Measurements from ENCODE around the gene NOTUM.
"Not testable (repeated sequence)": the region's sequence is repeated elsewhere in the genome, so short reads cannot be mapped to it uniquely, and the experiment has no call there.

NOTUM gene

DNA sequence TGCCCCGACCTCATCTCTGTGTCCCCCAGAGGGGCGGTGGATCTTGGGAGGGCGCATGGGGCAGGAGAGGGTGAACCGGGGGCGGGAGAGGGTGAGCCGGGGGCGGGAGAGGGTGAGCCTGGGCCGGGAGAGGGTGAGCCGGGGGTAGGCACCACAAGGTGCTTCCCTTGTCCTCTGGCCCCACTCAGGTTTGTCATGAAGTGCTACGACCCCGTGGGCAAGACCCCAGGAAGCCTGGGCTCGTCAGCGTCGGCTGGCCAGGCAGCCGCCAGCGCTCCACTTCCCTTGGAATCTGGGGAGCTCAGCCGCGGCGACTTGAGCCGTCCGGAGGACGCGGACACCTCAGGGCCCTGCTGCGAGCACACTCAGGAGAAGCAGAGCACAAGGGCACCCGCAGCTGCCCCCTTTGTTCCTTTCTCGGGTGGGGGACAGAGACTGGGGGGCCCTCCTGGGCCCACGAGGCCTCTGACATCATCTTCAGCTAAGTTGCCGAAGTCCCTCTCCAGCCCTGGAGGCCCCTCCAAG, 35.3 kb upstream of the NOTUM start:
- no peak for DNase-seq (ENCODE audit: low read depth)

DNA sequence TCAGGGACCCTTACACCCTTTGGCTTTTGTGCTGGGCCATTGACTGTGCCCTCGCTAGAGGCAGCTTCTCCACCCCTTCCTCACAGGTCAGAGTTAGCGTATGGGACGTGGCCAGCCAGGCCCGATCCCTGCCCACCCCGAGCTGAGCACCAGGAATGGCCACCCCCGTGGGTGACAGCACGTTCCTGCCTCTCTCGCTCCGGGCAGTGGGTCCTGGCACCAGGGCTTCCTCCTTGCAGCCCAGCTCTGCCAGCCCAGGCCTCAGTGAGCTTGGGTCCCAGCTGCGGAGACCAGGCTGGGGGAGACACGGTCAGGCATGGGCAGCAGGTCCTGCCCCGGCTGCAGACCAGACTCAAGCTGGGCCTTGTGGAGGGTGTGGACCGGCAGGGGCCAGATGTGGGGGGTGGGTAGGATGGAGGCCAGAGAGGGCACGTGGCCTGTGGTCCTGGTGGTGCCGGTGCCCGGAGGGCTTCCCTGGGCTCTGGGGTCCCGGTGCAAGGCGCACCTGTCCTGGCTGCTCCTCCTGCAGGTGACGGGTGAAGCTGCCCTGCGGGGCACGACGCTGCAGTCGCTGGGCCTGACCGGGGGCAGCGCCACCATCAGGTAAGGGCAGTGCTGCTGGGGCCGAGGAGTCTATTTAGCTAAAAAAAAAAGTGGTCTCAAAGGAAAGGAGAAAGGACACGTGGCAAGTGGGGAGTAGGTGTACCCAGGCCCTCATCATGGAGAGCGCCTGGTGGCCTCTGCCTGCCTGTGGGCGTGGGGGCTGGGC, 34.7 kb upstream of the NOTUM start:
- DNase-seq (ENCODE audit: low read depth), result no peak

DNA sequence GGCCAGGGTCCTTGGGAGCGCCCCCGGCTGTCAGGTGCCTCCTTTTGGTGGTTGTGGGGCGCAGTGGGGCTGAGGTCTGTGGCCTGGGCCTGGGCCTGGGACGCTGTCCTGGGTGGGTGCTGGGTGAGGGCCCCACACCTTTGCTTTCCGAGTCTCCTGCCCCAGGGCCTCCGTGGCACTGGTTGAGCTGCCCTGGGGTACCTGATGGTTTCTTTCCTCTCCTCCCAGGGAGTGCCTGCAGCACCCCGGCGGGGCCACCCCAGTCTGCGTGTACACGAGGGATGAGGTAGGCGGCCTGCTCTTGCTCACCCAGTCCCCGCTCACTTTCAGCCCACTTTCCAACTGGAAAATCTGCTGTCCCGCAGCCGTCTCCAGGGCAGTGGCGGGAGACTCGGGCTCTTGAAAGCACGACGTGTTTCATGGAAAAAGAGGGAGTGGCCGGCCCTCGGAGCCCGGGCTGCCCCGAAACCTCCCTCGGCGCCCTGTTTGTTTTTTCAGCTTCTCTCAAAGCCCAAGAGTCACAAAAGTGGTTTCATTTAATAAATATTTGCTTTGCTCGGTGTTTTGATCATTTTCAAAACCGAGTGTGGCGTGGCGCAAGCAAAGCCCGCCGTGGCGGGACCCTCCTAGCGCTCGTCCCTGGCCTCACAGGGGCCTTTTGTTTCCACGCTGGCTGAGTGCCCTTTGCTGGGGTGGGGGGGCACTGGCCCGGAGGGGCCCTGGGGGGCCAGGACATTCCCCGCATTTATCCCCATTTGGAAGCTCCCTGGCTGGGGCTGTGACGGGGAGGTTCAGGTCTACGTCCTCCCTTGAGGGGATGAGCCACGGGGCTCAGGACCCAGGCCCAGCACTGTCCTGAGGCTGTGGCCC, 33.8 kb upstream of the NOTUM start:
- no peak for DNase-seq (ENCODE audit: low read depth)

DNA sequence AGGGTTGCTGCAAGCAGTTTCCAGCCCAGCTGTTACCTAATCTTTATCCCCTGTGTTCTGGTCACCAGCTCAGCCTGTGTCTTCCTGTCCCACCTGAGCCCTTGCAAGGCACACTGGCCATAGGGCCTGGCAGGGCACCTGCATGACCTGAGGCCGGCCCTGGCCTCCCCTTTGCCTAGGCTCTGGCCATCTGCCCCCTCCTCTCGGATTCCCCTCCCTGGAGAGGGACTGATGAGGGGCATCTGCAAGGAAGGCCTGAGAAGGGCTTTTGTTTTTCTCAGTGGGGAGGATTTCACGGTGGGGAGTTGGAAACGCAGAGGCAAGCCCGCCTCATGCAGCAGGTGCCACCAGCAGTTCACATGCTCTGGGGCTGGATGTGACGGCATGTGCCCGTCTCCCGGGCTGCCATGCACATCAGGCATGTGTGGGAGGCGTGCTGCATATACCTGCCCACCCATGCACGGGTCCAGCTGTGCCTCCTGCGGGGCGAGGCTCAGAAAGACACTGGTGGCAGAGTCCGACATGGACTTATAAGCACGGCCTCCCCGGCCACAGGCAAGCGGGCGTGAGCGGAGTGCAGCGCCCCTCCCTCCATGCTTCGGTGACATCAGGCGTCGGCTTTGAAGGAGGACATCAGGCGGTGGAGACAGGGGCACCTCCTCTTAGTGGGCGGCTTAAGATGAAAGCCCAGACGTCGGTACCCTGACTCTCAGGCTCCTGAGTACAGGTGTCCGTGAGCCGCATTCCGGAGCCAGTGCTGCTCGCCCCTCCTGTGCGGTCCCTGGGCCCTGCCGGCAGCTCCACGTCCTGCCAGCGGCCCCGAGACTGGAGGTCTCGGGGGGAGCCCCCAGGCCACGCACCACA, 33.0 kb upstream of the NOTUM start:
- no peak for DNase-seq (ENCODE audit: low read depth)

DNA sequence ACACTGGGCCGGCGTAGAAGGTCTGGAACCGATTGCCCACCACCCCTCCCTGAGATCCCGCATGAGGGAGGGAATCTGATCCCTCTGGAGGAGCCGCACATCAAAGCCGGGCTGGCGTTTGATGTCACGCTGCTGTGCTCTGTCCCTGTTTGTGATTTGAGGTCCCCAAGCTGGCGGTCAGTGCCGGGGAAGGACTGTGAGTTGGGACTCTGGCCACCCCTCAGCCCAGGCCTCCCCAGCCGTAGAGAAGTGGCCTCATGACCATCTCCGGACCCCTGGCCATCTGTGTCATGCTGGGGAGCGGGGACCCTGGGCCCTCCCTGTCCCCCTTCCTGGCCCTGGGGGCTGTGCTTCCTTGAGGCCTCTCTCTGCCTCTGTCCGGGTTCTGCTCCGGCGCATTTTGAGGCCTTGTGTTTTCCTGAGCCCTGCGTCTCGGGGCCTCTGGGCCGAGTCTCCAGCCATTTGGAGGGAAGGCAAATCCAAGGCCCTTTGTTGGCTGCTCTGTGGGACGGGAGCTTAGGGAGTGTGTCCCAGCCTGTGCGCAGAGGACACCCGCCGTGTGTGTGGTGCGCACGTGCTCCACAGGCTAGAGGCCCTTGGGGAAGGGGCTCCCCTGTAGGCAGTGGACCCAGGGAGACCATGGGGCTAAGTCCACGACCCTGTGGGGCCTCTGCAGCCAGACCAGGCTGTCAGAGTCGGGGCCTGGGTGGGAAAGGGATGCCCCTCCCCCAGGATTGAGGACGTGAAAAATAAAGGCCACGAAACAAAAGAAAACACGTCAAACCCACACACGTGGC, 31.5 kb upstream of the NOTUM start:
- no peak for DNase-seq (ENCODE audit: low read depth)

DNA sequence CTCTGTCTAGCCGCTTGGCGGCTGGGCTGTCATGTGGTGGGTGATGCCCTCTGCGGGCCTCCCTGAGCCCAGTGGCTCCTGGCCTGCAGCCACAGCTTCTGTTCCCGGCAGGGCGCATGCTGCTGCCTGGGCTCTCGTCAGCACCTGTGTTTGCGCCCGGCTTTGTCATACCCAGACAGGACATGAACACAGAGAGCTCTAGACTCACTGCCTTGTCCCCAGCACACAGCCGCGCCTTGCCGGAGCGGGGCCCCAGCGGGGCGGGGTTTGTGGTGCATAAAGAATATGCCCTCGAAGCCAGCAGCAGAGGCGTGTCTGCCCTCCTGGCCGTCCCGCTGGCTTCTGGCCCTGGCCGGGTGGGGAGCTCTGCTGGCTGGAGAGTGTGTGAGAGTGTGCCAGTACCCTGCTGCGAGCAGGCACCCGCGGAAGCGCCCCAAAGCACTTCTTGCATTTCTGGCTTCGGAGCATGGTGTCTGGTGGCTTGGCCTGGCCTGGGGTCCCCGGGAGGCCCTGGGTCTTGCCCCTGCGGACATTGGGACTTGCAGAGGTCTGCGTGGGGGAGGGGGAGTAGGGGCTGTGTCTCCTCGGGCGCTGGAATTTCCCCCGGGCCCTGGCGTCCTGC, 30.8 kb upstream of the NOTUM start:
- no peak for DNase-seq (ENCODE audit: low read depth)

DNA sequence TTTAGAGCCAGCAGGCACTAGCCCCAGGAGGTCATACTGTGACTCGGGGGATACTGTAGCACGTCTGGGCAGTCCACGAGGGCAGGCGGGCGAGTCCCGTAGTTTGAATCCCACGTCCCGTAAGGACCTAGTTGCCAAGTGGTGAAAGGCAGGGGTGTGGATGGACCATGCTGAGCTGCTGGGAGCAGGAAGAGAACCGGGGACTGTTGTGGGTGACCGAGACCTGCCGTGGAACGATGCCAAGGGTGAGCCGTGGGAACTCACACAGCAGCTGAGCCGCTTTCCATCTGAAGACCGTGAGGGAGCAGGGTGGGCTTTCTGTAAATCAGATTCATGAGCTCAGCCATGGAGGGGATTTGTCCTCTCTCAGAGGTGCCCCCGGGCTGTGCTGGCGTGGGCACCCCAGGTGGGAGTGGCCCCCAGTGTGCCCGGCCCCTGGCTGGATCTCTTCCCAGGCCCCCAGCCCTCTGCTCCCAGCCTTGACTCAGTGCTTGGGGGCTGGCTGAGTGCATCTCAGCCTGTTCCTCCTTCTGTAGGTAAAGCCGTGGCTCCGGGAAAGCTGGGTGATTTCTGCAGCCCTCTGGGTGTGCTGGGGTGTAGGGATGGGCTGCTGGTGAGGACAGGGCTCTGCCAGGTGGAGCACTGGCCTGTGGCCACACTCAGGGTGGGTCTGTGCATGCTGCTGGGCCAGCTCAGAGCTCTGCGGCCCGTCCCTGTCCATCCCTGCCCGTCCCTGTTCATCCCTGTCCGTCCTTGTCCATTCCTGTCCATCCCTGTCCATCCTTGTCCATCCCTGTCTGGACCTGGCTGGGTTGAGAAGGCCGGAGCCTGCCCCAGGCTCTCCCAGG, 30.1 kb upstream of the NOTUM start:
- DNase-seq (ENCODE audit: low read depth), result no peak

DNA sequence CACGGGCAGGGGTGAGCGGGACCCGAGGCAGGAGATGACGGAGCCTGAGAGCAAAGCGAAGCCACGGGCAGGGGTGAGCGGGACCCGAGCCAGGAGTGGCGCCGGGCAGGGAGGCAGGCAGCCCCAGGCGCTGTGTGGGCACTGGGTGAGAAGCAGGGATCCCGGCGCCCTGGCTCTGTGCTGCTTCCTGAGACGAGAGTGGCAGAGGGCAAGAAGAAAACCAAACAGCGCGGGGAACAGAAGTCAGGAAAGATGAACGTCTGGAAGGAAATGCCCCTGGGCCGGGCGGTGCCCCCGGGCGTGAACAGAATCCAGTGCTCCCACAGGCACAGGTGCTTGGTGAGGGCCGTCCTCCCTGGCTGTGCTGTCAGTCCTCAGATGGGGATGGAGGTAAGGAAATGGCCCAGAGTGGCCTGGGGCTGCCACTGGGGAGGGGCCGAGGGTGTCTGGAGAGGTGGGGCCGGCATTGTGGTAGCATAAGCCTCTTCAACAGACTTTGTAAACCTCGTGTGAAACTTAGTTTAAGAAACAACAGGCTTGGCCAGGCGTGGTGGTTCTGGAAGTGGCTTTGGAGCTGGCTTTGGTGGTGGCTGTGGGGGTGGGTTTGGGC, 26.3 kb upstream of the NOTUM start:
- DNase-seq (ENCODE audit: low read depth), result no peak

DNA sequence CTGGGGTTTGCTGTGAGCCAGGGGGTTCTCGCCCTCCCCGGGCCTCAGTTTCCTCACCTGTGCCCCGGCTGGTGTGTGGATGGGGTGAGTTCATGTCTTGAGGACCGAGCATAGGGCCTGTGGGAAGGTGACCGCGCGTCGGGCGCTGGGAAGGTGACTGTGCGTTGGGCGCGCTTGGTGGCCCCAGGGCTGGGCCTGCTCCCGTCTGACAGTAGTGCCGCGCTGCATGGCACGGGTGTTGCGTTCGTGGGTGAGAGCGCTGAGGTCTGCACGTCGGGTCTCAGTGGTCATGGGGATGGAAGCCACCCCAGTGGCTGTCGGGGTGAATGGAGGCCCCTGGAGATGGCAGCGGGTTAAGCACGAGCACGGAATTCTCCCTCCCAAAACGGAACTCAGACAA, 25.6 kb upstream of the NOTUM start:
- DNase-seq (ENCODE audit: low read depth), result no peak

DNA sequence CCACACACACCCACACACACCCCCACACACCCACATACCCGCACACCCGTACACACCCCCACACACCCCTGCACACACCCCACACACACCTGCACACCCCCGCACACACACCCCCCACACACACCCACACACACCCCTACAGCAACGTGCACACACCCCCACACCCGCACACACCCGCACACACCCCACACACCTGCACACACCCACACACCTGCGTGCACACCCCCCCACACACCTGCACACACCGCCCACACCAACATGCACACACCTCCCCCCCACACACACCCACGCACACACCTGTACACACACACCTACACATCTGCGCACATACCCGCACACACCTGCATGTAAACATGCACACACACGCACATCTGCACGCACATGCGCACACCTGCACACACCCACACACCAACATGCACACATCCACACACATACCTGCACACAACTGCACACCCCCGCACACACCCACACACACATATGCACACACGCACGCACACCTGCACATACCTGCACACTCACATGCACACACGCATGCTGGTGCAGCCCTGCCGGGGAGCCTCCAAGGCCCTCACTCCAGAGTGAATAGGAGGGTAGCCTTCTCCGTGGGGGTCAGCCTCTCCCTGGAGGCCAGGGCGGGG, 23.9 kb upstream of the NOTUM start:
- DNase-seq (ENCODE audit: low read depth), result no peak

DNA sequence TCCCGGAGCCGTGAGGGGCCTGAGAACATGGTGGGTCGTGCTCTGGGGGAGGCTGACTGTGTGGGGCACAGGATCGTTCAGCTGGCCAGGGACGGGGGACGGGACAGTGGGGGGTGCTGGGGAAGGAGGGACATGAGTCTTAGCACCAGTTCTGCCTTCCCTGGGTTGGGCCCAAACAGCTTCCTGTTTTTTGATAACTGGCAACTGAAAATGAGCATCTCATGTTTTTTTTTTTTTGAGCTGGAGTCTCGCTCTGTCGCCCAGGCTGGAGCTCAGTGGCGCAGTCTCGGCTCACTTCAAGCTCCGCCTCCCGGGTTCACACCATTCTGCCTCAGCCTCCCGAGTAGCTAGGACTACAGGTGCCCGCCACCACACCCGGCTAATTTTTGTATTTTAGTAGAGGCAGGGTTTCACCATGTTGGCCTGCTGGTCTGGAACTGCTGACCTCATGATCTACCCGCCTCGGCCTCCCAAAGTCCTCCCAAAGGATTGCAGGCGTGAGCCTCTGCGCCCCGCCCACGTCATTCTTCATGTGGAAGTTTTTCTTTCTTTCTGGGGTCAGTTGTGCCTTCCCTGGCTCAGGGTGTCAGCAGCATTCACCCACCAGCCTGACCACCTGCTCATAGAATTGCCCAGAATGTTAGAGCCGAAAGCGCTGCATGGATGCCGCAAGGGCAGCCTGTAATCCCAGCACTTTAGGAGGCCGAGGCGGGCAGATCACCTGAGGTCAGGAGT, 22.8 kb upstream of the NOTUM start:
- no peak for DNase-seq (ENCODE audit: low read depth)

DNA sequence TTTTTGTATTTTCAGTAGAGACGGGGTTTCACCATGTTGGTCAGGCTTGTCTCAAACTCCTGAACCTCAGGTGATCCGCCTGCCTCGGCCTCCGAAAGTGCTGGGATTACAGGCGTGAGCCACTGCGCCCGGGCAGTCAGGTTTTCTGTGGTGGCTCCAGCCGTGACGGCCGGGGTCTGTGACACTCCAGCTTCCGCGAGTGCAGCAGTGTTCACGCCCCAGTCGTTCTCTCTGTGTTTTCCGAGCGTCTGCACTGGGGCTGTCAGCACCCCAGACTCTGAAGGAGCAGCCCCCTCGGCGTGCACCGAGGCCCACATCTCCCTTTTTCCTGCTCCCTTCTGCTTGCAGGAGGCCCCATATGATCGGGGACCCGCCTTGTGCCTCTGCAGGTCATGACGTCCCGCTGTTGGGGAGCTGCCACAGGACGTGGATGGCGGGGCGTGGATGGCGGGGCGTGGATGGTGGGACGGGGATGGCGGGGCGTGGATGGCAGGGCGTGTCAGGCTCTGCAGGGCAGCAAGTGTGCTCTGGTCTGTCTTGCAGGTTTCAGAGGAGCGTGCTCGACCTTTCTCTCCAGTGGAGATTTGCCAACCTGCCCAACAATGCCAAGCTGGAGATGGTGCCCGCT, 22.1 kb upstream of the NOTUM start:
- DNase-seq (ENCODE audit: low read depth), result no peak

DNA sequence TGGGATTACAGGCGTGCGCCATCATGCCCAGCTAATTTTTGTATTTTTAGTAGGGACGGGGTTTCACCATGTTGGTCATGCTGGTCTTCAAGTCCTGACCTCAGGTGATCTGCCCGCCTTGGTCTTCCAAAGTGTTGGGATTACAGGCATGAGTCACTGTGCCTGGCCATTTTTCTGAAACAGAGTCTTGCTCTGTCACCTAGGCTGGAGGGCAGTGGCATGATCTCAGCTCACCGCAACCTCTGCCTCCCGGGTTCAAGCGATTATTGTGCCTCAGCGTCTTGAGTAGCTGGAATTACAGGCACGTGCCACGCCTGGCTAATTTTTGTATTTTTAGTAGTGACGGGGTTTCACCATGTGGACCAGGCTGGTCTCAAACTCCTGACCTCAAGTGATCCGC, 20.5 kb upstream of the NOTUM start:
- DNase-seq (ENCODE audit: low read depth), result not testable (repeated sequence)

DNA sequence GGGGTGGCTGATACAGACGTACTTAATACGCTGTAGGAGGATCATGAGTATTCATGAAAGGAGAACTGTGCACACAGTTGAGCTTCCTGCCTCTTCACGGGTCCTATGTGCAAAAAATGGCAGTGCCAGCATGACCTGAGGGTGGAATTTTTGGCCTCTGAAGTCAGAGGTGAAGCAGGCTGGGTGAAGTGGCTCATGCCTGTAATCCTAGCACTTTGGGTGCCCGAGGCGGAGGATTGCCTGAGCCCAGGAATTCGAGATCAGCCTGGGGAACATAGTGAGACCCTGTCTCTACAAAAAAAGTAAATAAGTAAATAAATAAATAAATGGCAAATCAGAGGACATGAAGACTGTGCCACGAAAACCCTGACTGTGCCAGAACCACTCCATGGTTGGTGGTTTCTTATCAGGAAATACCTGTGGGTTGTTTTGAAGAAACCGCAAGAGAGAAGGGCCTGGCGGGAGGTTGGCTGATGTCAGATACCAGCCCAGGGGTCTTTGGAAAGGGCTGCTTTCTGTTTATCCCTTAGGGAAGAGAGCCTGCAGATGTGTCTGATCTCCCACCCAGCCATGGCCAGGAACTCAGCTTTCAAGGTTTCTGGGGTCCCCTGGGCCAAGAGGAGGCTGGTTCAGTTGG, 19.8 kb upstream of the NOTUM start:
- DNase-seq (ENCODE audit: low read depth), result no peak

DNA sequence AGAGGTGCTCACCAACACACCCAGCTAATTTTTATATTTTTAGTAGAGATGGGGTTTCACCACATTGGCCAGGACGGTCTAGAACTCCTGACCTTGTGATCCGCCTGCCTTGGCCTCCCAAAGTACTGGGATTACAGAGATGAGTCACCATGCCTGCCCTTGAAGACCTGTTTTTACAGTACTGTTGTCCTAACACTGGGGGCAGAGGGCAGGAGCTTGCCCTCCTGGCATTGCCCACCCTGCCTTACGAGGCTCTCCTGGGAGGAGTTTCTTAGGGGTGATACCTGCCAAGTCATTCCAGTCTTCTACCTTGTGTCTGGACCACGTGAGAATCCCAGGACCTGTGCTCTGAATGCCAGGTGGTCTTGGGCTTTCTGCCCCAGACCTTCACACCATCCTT, 19.1 kb upstream of the NOTUM start:
- DNase-seq (ENCODE audit: low read depth), result no peak

DNA sequence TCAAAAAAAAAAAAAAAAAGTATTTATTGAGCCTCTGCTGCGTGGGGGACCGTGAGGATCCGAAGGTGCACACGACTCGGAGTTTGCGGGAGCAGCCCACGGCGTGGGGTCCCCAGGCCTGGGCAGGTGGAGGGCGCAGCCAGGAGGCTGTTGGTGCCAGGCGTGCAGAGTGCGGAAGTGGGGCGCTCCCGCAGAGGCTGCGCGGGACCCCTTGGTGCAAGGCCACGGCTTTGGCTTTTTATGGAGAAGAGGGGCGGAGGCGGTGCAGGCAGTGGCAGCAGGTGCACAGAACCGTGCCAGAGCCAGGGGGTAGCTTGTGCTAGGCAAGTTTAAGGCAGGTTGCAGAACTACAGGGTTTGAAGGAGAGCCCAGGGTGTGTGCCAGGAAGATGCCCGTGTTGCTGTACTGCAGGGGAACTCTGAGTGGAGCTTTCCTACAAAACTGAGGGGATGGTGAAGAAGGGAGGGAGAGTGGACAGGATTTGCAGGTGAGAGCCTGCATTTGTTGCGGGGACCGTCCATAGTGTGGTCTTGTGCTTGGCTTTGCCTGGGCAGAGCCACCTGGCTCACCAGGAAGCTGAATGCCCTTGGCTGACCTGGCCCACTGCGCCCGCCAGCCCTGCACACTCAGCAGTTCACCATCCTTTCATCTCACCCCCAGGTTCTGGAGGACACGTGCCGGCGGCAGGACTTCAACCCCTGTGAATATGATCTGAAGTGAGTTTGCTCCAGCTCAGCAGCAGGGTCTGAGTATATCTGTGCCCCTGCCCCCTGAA, 17.7 kb upstream of the NOTUM start:
- no peak for DNase-seq (ENCODE audit: low read depth)
